BLaER1 (cell line): ENCODE results near the gene NFATC1.

Experiments
- H3K27ac ChIP-seq: shearing (Covaris generic); formaldehyde crosslinking; 2 replicates; pipeline ENCODE4 v1.8.1; 2022
- H3K27me3 ChIP-seq: shearing (Covaris generic); formaldehyde crosslinking; 2 replicates; pipeline ENCODE4 v1.8.1; 2022
- H3K36me3 ChIP-seq: shearing (Covaris generic); formaldehyde crosslinking; 2 replicates; pipeline ENCODE4 v1.8.1; 2022
- H3K4me1 ChIP-seq: shearing (Covaris generic); formaldehyde crosslinking; 2 replicates; pipeline ENCODE4 v1.8.1; 2022
- H3K4me2 ChIP-seq: shearing (Covaris generic); formaldehyde crosslinking; 2 replicates; pipeline ENCODE4 v1.8.1; 2022
- H3K4me3 ChIP-seq: shearing (Covaris generic); formaldehyde crosslinking; 2 replicates; pipeline ENCODE4 v1.8.1; 2022
- H3K9ac ChIP-seq: shearing (Covaris generic); formaldehyde crosslinking; 2 replicates; pipeline ENCODE4 v1.8.1; 2022
- H3K9me3 ChIP-seq: shearing (Covaris generic); formaldehyde crosslinking; 2 replicates; pipeline ENCODE4 v1.8.1; 2022
- H4K20me1 ChIP-seq: shearing (Covaris generic); formaldehyde crosslinking; 2 replicates; pipeline ENCODE4 v1.8.1; 2022
- Cebpa-rat ChIP-seq: shearing (Covaris generic); IDR thresholded peaks from 2 replicates; pipeline ENCODE4 v1.8.1; 2022

NFATC1 gene

DNA sequence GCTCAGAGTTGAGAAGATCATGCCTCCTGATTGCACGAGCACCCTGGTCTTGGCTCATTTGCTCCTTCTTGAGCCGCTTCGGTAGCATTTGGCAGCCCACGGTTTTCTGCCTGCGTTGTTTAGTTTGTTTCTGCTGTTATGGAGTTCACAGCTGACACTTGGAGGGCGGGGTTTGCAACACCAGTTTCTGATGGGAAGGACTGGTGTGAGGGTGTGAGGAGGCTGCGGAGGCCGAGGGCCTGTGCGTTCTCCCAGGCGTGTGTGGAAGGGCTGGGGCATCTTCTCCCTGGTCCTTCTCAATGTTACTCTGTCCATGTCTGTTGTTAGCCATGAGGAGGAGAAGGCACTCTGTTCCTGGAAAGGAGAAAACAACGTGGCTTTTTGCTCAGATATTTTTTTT is 22.9 kb downstream of the NFATC1 start:
- Histone ChIP-seq H4K20me1 (peaks cover 94% of the 10 kb centered on the region), H3K27me3 (no peaks in the 10 kb centered on the region), H3K27ac (peak overlapping the region; percentile 19; the same call in 1 of the 2 replicates), H3K9ac (no peak overlapping the region; the same call in 1 of the 2 replicates), H3K4me1 (peaks cover 74% of the 10 kb centered on the region), H3K36me3 (peaks cover 60% of the 10 kb centered on the region), H3K9me3 (no peaks in the 10 kb centered on the region), H3K4me2 (peak overlapping the region; percentile 78), H3K4me3 (no peak overlapping the region)
- TF ChIP-seq Cebpa-rat, result no peak

DNA sequence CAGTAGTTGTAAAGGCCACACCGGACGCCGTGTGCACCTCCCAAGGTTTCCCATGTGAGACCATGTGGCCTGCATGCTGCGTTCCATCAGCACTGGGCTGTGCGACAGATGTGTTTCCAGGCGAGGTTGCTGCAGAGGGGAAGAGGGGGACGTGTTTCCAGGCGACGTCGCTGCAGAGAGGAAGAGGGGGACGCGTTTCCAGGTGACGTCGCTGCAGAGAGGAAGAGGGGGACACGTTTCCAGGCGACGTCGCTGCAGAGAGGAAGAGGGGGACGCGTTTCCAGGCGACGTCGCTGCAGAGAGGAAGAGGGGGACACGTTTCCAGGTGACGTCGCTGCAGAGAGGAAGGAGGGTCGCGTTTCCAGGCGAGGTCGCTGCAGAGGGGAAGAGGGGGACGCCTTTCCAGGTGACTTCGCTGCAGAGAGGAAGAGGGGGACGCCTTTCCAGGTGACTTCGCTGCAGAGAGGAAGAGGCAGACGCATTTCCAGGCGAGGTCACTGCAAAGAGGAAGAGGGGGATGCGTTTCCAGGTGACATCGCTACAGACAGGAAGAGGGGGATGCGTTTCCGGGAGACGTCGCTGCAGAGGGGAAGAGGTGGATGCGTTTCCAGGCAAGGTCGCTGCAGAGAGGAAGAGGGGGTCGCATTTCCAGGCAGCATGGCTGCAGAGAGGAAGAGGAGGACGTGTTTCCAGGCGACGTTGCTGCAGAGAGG is 24.5 kb downstream of the NFATC1 start:
- peaks cover 93% of the 10 kb centered on the region for H4K20me1 ChIP-seq
- no peaks in the 10 kb centered on the region for H3K9me3 ChIP-seq
- peaks cover 90% of the 10 kb centered on the region for H3K4me1 ChIP-seq
- H3K4me3 ChIP-seq, result no peak overlapping the region
- peak overlapping the region; percentile 78 for H3K4me2 ChIP-seq
- peaks cover 56% of the 10 kb centered on the region for H3K36me3 ChIP-seq
- H3K9ac ChIP-seq, result no peak overlapping the region
- TF ChIP-seq Cebpa-rat, result no peak
- H3K27ac ChIP-seq, result no peak overlapping the region
- H3K27me3 ChIP-seq, result no peaks in the 10 kb centered on the region

DNA sequence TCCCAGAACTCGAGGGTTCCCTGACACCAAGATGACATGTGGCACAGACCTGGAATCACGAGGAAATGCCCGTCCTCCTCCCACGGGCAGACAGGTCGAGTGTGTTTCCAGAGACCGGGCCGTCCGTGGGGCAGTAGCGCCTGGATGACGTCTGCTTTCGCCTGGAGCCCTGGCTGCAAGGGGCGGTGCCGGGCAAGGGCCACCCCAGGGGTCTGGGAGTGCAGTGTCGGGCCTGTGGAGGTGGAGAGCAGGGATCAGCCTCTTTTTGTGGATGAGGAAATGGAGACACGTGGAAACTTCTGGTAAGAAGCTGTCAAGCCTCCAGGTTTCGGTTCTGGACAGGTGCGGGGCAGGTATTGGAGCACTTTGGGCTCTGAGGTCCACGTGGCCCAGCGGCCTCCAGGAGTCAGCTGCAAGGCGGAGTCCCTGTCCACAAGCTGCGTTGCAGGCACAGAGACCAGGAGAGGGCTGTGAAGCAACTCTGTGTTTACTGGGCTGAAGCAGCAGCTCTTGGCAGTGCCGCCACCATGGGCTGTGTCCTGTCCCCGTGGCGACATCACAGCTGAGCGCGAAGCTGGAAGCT is 25.6 kb downstream of the NFATC1 start:
- no peak for TF ChIP-seq Cebpa-rat
- H3K9ac ChIP-seq, result peak overlapping the region; percentile 43
- peak overlapping the region; percentile 32; the same call in 1 of the 2 replicates for H3K27ac ChIP-seq
- H3K4me1 ChIP-seq, result peaks cover 94% of the 10 kb centered on the region
- peak overlapping the region; percentile 78 for H3K4me2 ChIP-seq
- no peaks in the 10 kb centered on the region for H3K27me3 ChIP-seq
- peaks cover 62% of the 10 kb centered on the region for H3K36me3 ChIP-seq
- no peak overlapping the region for H3K4me3 ChIP-seq
- no peaks in the 10 kb centered on the region for H3K9me3 ChIP-seq
- H4K20me1 ChIP-seq, result peaks cover 94% of the 10 kb centered on the region

DNA sequence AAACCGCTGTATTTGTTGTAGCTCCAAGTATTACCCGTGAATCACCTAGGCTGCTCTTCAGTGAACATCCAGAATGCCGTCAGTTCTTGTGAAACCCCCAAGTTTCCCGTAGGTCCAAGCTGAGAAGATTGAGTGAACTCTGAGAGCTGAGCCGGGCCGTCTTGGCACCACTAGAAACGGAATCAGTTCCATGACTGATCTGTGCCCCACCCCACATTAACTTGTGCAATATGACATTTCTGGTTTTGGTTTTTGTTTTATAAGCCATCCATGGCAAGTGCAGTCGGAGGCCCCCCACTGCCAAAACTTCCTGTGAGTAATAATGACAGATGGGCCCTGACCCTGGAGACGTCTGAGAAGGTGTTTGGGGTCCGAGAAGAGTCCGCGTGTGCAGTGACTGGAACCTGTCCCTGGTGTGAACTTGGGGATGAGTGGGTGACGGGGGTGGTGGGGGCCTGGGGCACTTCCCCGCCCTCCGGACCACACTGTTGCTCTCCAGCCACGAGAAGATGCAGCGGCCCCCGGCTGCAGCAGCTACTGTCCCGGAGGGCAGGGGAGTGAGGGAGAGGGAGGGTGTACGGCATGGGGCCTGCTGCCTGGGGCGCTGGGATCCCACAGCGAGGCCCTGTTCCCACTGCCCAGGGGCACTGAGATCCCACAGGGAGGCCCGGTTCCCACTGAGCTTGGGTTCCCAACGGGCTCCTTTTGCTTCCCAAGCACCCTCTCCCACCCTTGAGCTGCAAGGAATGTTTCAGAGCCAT is 26.5 kb downstream of the NFATC1 start:
- H3K9ac ChIP-seq, result peak overlapping the region; percentile 43; the same call in 1 of the 2 replicates
- TF ChIP-seq Cebpa-rat, result peak; percentile 59; the same call in 1 of the 2 replicates
- H3K4me2 ChIP-seq, result peak overlapping the region; percentile 78
- no peak overlapping the region for H3K4me3 ChIP-seq
- H3K9me3 ChIP-seq, result no peaks in the 10 kb centered on the region
- peaks cover 64% of the 10 kb centered on the region for H3K36me3 ChIP-seq
- peaks cover 90% of the 10 kb centered on the region for H3K4me1 ChIP-seq
- H4K20me1 ChIP-seq, result peaks cover 96% of the 10 kb centered on the region
- peak overlapping the region; percentile 48; the same call in 1 of the 2 replicates for H3K27ac ChIP-seq
- H3K27me3 ChIP-seq, result no peaks in the 10 kb centered on the region

DNA sequence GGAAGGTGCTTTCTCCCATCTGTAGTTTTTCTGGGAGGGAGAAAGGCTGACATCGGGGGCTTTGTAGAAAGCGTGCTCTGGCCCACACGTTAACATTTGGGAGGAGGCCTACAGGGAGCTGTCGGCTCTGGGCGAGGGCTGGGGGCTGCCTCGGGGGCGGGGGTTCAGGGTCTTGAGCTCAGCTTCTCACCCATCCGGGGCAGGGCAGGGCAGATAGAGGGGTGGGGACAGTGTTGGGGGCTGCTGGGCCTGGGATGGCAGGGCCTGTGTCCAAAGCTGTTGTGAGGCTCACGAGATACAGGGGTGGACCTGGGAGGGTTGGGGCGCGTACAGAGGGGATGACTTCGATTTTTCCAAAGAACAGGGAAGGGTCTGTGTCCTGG is 27.0 kb downstream of the NFATC1 start:
- H3K4me2 ChIP-seq, result peak overlapping the region; percentile 78
- H3K4me3 ChIP-seq, result no peak overlapping the region
- H3K4me1 ChIP-seq, result peaks cover 89% of the 10 kb centered on the region
- H3K36me3 ChIP-seq, result peaks cover 64% of the 10 kb centered on the region
- H3K27ac ChIP-seq, result peak overlapping the region; percentile 48; the same call in 1 of the 2 replicates
- H4K20me1 ChIP-seq, result peaks cover 94% of the 10 kb centered on the region
- no peak for TF ChIP-seq Cebpa-rat
- H3K9me3 ChIP-seq, result no peaks in the 10 kb centered on the region
- H3K9ac ChIP-seq, result 0 out of 2 replicates have a peak overlapping the region, but pooled peaks have one; percentile 18
- no peaks in the 10 kb centered on the region for H3K27me3 ChIP-seq

DNA sequence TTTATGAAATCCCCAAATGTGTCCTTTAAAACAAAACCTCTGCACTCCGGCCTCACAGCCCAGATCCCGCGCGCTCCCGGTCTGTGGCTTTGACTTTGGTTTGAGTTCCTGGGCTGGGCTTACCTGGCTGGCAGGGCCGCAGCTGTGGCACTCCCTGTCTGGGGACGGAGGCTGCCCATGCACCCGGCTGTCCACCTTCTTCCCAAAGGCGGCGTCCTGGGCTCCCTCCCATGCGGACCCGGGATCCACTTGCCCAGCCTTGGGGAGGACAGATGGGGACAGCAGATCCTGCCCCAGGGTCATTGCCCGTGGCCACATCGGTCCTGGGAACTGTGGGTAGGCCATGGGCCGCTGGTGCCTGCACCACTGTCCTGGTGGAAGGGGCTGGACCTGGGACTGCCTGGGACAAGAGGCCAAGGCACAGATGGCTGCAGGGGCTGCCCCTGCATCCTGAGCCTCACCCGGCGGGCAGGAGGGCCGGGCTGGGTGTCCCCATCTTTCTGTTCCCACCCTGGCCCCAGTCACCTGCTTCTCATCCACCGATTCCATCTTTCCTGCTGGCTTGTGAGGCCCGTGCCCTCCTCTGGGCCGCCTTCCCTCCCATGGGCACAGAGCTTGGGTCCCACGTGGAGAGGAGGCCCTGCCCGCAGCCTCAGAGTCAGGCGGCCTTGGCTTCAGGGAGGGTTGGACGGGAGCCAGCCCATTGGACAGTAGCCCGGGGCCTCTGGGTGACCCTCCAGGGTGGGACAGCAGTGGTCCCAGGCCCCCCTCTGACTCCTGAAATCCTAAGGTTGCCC is 27.7 kb downstream of the NFATC1 start:
- peaks cover 89% of the 10 kb centered on the region for H3K4me1 ChIP-seq
- TF ChIP-seq Cebpa-rat, result no peak

DNA sequence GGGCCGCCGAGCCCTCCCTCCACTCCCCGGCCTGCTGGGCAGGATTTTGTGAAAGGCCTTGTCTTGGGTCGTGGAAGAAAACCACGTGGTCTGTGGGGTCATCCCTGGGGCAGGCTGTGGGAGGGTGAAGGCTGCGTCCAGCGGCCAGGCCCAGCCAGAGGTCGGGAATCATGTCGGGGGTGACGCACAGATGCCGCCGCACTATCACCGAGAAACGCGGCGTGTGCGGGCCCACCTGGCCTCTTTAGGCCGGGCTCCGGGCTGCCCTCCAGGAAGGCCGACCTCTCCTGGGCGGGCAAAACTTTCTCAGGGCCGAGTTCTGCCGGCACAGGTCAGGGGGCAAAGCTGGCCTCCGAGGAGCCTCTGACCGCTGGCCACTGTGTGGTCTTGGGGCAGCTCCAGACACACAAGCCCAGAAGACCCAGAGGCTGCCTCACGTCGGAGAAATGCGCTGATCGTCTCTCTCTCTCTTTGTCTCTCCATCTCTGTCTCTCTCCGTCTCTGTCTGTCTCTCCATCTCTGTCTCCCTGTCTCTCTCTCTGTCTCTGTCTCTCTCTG is 28.4 kb downstream of the NFATC1 start:
- no peak overlapping the region for H3K4me3 ChIP-seq
- no peak overlapping the region for H3K4me2 ChIP-seq
- H3K9me3 ChIP-seq, result no peaks in the 10 kb centered on the region
- no peaks in the 10 kb centered on the region for H3K27me3 ChIP-seq
- no peak for TF ChIP-seq Cebpa-rat
- peaks cover 89% of the 10 kb centered on the region for H3K4me1 ChIP-seq
- H3K27ac ChIP-seq, result 0 out of 2 replicates have a peak overlapping the region, but pooled peaks have one; percentile 18
- H3K36me3 ChIP-seq, result peaks cover 56% of the 10 kb centered on the region
- peaks cover 94% of the 10 kb centered on the region for H4K20me1 ChIP-seq
- H3K9ac ChIP-seq, result no peak overlapping the region

More for the DNA sequence above, 27.7 kb downstream of the NFATC1 start:
- H3K9ac ChIP-seq, result no peak overlapping the region
- no peaks in the 10 kb centered on the region for H3K27me3 ChIP-seq
- no peak overlapping the region for H3K4me3 ChIP-seq
- peak overlapping the region; percentile 78; the same call in 1 of the 2 replicates for H3K4me2 ChIP-seq
- 0 out of 2 replicates have a peak overlapping the region, but pooled peaks have one; percentile 18 for H3K27ac ChIP-seq
- peaks cover 94% of the 10 kb centered on the region for H4K20me1 ChIP-seq
- no peaks in the 10 kb centered on the region for H3K9me3 ChIP-seq
- peaks cover 58% of the 10 kb centered on the region for H3K36me3 ChIP-seq

DNA sequence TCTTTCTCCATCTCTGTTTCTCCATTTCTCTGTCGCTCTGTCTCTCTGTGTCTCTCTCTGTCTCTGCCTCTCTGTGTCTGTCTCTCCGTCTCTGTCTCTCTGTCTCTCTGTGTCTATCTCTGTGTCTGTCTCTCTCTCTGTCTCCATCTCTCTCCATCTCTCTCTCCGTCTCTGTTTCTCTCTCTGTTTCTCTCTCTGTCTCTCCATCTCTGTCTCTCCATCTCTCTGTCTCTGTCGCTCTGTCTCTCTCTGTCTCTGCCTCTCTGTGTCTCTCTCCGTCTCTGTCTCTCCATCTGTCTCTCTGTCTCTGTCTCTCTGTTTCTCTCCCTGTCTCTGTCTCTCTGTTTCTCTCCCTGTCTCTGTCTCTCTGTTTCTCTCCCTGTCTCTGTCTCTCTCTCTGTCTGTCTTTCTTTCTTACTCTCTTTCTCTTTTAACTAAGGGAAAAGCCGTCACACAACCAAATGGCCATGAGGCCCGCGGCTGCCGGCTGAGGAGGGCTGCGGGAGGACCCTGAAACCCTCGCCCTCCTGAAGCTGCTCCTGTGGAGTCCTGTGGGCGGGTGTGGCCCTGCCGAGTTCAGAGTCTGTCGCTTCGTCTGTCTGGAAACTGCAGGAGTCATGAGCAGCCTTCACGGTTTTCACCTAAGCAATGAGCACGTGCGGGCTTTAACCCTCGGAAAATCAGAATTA is 29.3 kb downstream of the NFATC1 start:
- Histone ChIP-seq H3K4me3 (no peak overlapping the region), H3K4me1 (peaks cover 89% of the 10 kb centered on the region), H3K4me2 (no peak overlapping the region), H3K27me3 (no peaks in the 10 kb centered on the region; the same call in 1 of the 2 replicates), H4K20me1 (peaks cover 94% of the 10 kb centered on the region), H3K9ac (no peak overlapping the region), H3K27ac (no peak overlapping the region), H3K36me3 (peaks cover 53% of the 10 kb centered on the region), H3K9me3 (no peaks in the 10 kb centered on the region)
- no peak for TF ChIP-seq Cebpa-rat
